Naive B cell (primary cell): ENCODE results near the gene CBLIF. TPM values are rescaled to one million over a fixed set of nuclear protein-coding genes. Genes with fewer than 3 reads are reported as not detected.
A peak's percentile ranks its signal among the peaks of the same experiment; 100 is the strongest.
"Not testable (repeated sequence)": the region's sequence is repeated elsewhere in the genome, so short reads cannot be mapped to it uniquely, and the experiment has no call there.

Source experiments
- ATAC-seq, 2 donors: fragments of 150-1000 bp; cut with Tn5 transposase; 2 replicates each; pipeline ENCODE4 v1.10.0; 2021; ENCODE audit warnings: low read depth in 2 of 2, mild to moderate bottlenecking in 2 of 2, moderate library complexity in 2 of 2
- DNase-seq: peaks from one replicate; pipeline ENCODE4 v3.0.0; 2022
- H3K27ac Mint-ChIP-seq, 6 donors: one replicate each; pipeline ENCODE4 v1.8.0; 2020 to 2022; ENCODE audit warnings: mild to moderate bottlenecking in 6 of 6, mixed read lengths in 6 of 6, moderate library complexity in 5 of 6, inconsistent platforms in 2 of 6
- H3K27me3 Mint-ChIP-seq, 3 donors: one replicate each; pipeline ENCODE4 v1.8.0; 2021 to 2022; ENCODE audit warnings: mixed read lengths in 3 of 3, mild to moderate bottlenecking in 1 of 3
- H3K36me3 Mint-ChIP-seq, 2 donors: one replicate each; pipeline ENCODE4 v1.8.0; 2020 to 2022; ENCODE audit warnings: mixed read lengths in 2 of 2, inconsistent platforms in 1 of 2, mild to moderate bottlenecking in 1 of 2
- H3K4me1 Mint-ChIP-seq, 3 donors: one replicate each; pipeline ENCODE4 v1.8.0; 2020 to 2022; ENCODE audit warnings: mixed read lengths in 3 of 3, inconsistent platforms in 1 of 3, mild to moderate bottlenecking in 1 of 3, moderate library complexity in 1 of 3
- H3K4me3 Mint-ChIP-seq, 8 donors: one replicate each; pipeline ENCODE4 v1.8.0; 2020 to 2022; ENCODE audit warnings: mild to moderate bottlenecking in 8 of 8, mixed read lengths in 8 of 8, moderate library complexity in 8 of 8, inconsistent platforms in 2 of 8
- H3K9me3 Mint-ChIP-seq, 7 donors: one replicate each; pipeline ENCODE4 v1.8.0; 2020 to 2022; ENCODE audit warnings: mixed read lengths in 7 of 7, mild to moderate bottlenecking in 5 of 7, inconsistent platforms in 2 of 7, moderate library complexity in 1 of 7
- polyA plus RNA-seq, 6 donors: library from polyadenylated mRNA; unstranded; fragments of 300-500 nt; fragmentation: Illumina TruSeq; gene quantifications; one replicate each; pipeline ENCODE4 v1.2.3, GENCODE V29; 2021; ENCODE audit warnings: low read depth in 6 of 6

CBLIF gene
- polyA plus RNA-seq, result not detected

DNA sequence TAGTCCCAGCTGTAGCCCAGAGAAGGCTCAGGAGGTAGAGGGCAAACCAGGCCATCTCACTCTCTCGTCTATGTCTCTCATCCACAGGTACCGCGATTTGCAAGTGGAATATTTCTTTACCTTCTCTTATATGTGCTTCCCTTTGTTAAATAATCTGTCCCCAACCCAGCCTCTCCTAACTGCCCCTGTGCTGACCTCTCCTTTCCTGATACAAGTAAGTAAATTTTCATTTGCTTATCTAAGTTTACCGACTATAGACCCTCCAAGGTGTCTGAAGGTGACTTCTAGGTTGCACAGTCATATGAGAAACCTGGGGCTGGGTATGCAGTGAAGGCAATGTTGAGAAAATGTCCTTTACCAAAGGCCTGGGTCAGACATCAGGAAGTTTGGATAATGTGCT, at the start of gene CBLIF:
Gene CBLIF (minus strand): TSS at position 101 of the 400 bp plus-strand sequence. CDS start 46 bp downstream, at position 55.
- no peak within 1 kb of the TSS for H3K4me3 Mint-ChIP-seq
- peaks cover 0 to 5% (median 1%) of the 10 kb centered on the region in 3 donors for H3K27me3 Mint-ChIP-seq
- H3K4me1 Mint-ChIP-seq, result no peaks in the 10 kb centered on the region
- peak within 1 kb of the TSS in 2 of 6 donors; percentile 4 to 33 for H3K27ac Mint-ChIP-seq
- peaks cover 0 to 4% of the 10 kb centered on the region in 2 donors for H3K36me3 Mint-ChIP-seq
- no peak for DNase-seq
- H3K9me3 Mint-ChIP-seq, result peaks cover 0 to 2% (median 0%) of the 10 kb centered on the region in 7 donors
- ATAC-seq, result no peak

- no peak for ATAC-seq
- Mint-ChIP-seq H3K27me3 (peaks cover 0 to 13% (median 9%) of the 10 kb centered on the region in 3 donors), H3K4me3 (no peak overlapping the region), H3K36me3 (peaks cover 7 to 8% of the 10 kb centered on the region in 2 donors), H3K4me1 (no peaks in the 10 kb centered on the region), H3K27ac (no peak overlapping the region), H3K9me3 (peaks cover 5 to 20% (median 12%) of the 10 kb centered on the region in 7 donors)
- no peak for DNase-seq
Measured at GRCh38 chr11:59894616-59895015, 49.3 kb upstream of the CBLIF start.

- ATAC-seq (no peak), DNase-seq (no peak)
- Mint-ChIP-seq H3K36me3 (peaks cover 20 to 21% of the 10 kb centered on the region in 2 donors), H3K9me3 (peaks cover 19 to 46% (median 34%) of the 10 kb centered on the region in 7 donors), H3K4me1 (no peaks in the 10 kb centered on the region), H3K27ac (no peak overlapping the region), H3K27me3 (peaks cover 9 to 16% (median 9%) of the 10 kb centered on the region in 3 donors), H3K4me3 (no peak overlapping the region)
Measured at GRCh38 chr11:59891781-59892181, 46.5 kb upstream of the CBLIF start.

- not testable (repeated sequence) for H3K27ac Mint-ChIP-seq, DNase-seq, H3K4me3 Mint-ChIP-seq, ATAC-seq, H3K4me1 Mint-ChIP-seq
- peaks cover 23 to 57% (median 42%) of the 10 kb centered on the region in 7 donors for H3K9me3 Mint-ChIP-seq
- peaks cover 20 to 21% of the 10 kb centered on the region in 2 donors for H3K36me3 Mint-ChIP-seq
- peaks cover 0 to 16% (median 0%) of the 10 kb centered on the region in 3 donors for H3K27me3 Mint-ChIP-seq
Measured at GRCh38 chr11:59887156-59887555, 41.9 kb upstream of the CBLIF start.

DNA sequence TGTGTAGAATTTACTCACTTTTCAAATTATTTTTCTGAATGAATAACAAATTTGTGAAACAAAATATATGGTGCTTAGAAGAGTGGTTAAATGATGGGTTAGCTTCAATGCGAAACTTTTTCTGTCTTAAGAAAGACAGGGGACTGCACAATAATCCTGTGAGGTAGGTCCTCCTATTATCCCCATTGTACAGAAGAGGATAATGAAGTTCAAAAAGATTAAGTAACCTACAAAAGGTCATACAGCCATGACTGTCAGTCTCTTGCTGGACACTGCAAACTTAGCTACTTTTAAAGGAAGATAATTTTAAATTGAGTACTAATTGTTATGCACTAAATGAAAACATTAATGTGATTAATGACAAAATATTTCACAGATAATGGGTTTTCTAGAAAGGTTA, 38.3 kb upstream of the CBLIF start:
- Mint-ChIP-seq H3K27me3 (peaks cover 0 to 6% (median 0%) of the 10 kb centered on the region in 3 donors), H3K27ac (no peak overlapping the region), H3K4me3 (no peak overlapping the region), H3K36me3 (peaks cover 2 to 4% of the 10 kb centered on the region in 2 donors), H3K9me3 (peaks cover 9 to 33% (median 22%) of the 10 kb centered on the region in 7 donors), H3K4me1 (no peaks in the 10 kb centered on the region)
- DNase-seq, result no peak
- no peak for ATAC-seq

DNA sequence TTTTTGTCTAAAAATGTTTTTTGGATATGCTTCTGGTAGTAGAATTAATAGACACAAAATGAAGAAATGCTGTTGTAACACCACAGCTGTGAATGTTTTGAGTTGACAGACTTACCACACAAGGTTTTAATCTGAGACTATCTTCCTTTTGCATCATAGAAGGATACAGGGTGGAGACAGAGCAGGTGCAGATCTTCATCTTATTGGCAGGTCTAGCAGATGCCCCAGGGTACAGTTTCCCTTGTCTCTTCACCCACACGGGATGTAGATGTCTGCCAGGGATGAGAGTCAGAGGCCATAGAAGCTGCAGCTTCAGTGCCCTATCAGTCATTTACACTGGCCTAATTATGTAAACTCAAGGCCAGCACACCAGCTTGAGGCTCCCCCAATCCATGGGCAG, 34.3 kb upstream of the CBLIF start:
- Mint-ChIP-seq H3K27ac (no peak overlapping the region), H3K4me1 (no peaks in the 10 kb centered on the region), H3K4me3 (no peak overlapping the region), H3K27me3 (peaks cover 0 to 12% (median 4%) of the 10 kb centered on the region in 3 donors), H3K36me3 (no peaks in the 10 kb centered on the region), H3K9me3 (no peaks in the 10 kb centered on the region)
- ATAC-seq (no peak), DNase-seq (no peak)

DNA sequence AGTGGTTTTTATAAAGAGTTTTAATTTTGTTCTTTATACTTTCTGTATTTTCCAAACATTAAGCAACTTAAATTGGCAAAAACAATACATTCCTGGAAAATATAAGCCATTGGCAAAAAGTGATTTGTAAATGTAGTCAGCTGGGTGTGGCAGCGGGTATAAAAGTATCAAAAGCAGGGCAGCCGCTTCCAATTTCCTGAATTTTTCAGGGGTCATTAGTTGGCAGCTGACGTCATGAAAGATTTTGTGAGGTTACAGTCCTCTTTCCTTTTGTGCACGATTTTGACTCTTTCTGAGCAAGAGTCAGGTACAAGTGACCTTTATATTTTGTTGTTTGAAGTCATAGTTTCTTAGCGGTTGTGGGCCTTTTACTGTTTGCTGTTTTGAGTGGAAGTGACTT, 33.3 kb upstream of the CBLIF start, which contains the start of gene OOSP3:
Gene OOSP3 (plus strand): TSS at position 208 of the 400 bp plus-strand sequence. CDS start 27 bp downstream, at position 235.
- Mint-ChIP-seq H3K4me1 (no peaks in the 10 kb centered on the region), H3K27me3 (peaks cover 0 to 12% (median 4%) of the 10 kb centered on the region in 3 donors), H3K9me3 (no peaks in the 10 kb centered on the region), H3K4me3 (no peak within 1 kb of the TSS), H3K36me3 (no peaks in the 10 kb centered on the region), H3K27ac (no peak within 1 kb of the TSS)
- no peak for ATAC-seq
- DNase-seq, result no peak

- H3K9me3 Mint-ChIP-seq, result no peaks in the 10 kb centered on the region
Measured at GRCh38 chr11:59877784-59878183, 32.5 kb upstream of the CBLIF start.

GRCh38 chr11:59877325-59877724, 32.0 kb upstream of the CBLIF start:
- no peak for DNase-seq
- H3K4me3 Mint-ChIP-seq, result no peak overlapping the region
- H3K4me1 Mint-ChIP-seq, result no peaks in the 10 kb centered on the region
- peaks cover 0 to 12% (median 4%) of the 10 kb centered on the region in 3 donors for H3K27me3 Mint-ChIP-seq
- H3K36me3 Mint-ChIP-seq, result no peaks in the 10 kb centered on the region
- H3K9me3 Mint-ChIP-seq, result no peaks in the 10 kb centered on the region
- H3K27ac Mint-ChIP-seq, result no peak overlapping the region
- no peak for ATAC-seq

More at GRCh38 chr11:59877784-59878183, 32.5 kb upstream of the CBLIF start:
- no peaks in the 10 kb centered on the region for H3K4me1 Mint-ChIP-seq
- H3K4me3 Mint-ChIP-seq, result no peak overlapping the region
- DNase-seq (no peak), ATAC-seq (no peak)
- no peaks in the 10 kb centered on the region for H3K36me3 Mint-ChIP-seq
- H3K27ac Mint-ChIP-seq, result no peak overlapping the region
- peaks cover 0 to 12% (median 4%) of the 10 kb centered on the region in 3 donors for H3K27me3 Mint-ChIP-seq

- Mint-ChIP-seq H3K9me3 (peaks cover under 1 to 13% (median 4%) of the 10 kb centered on the region in 7 donors), H3K4me3 (no peak overlapping the region), H3K4me1 (no peaks in the 10 kb centered on the region), H3K36me3 (peaks cover under 1 to 10% of the 10 kb centered on the region in 2 donors), H3K27ac (no peak overlapping the region), H3K27me3 (peaks cover 0 to 12% (median 4%) of the 10 kb centered on the region in 3 donors)
- ATAC-seq (no peak), DNase-seq (no peak)
Measured at GRCh38 chr11:59875856-59876519, 30.7 kb upstream of the CBLIF start.

GRCh38 chr11:59872076-59872475, 26.8 kb upstream of the CBLIF start:
- no peak for DNase-seq
- no peaks in the 10 kb centered on the region for H3K4me1 Mint-ChIP-seq
- no peak for ATAC-seq
- H3K4me3 Mint-ChIP-seq, result no peak overlapping the region
- H3K27me3 Mint-ChIP-seq, result peaks cover 6 to 11% (median 9%) of the 10 kb centered on the region in 3 donors
- H3K27ac Mint-ChIP-seq, result no peak overlapping the region
- H3K9me3 Mint-ChIP-seq, result peaks cover 1 to 25% (median 11%) of the 10 kb centered on the region in 7 donors
- H3K36me3 Mint-ChIP-seq, result peaks cover 7 to 10% of the 10 kb centered on the region in 2 donors

- ATAC-seq (no peak), DNase-seq (no peak)
- H3K27me3 Mint-ChIP-seq, result peaks cover 3 to 10% (median 7%) of the 10 kb centered on the region in 3 donors
- H3K9me3 Mint-ChIP-seq, result peaks cover 1 to 25% (median 12%) of the 10 kb centered on the region in 7 donors
- H3K4me3 Mint-ChIP-seq, result no peak overlapping the region
- no peak overlapping the region for H3K27ac Mint-ChIP-seq
- peaks cover 7 to 10% of the 10 kb centered on the region in 2 donors for H3K36me3 Mint-ChIP-seq
- no peaks in the 10 kb centered on the region for H3K4me1 Mint-ChIP-seq
Measured at GRCh38 chr11:59867946-59868345, 22.6 kb upstream of the CBLIF start.

DNA sequence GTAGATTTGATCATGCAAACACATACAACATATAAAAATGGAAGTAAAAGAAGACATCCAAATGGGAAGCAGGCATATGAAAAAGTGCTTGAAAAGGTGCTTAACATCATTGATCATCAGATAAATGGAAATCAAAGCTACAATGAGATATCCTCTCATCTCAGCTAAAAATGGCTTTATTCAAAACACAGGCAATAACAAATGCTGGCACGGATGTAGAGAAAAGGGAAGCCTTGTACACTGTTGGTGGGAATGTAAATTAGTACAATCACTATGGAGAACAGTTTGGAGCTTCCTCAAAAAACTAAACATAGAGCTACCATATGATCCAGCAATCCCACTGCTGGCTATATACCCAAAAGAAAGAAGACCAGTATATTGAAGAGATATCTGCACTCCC, 21.5 kb upstream of the CBLIF start:
- peaks cover 7% of the 10 kb centered on the region in 2 donors for H3K36me3 Mint-ChIP-seq
- DNase-seq, result no peak
- H3K4me3 Mint-ChIP-seq, result no peak overlapping the region
- ATAC-seq, result no peak
- H3K27ac Mint-ChIP-seq, result no peak overlapping the region
- H3K9me3 Mint-ChIP-seq, result peaks cover 1 to 21% (median 12%) of the 10 kb centered on the region in 7 donors
- H3K4me1 Mint-ChIP-seq, result peaks cover 0 to 3% (median 0%) of the 10 kb centered on the region in 3 donors
- peaks cover 3 to 10% (median 7%) of the 10 kb centered on the region in 3 donors for H3K27me3 Mint-ChIP-seq

- DNase-seq, result no peak
- Mint-ChIP-seq H3K4me1 (peaks cover 0 to 3% (median 0%) of the 10 kb centered on the region in 3 donors), H3K27me3 (peaks cover 3 to 10% (median 7%) of the 10 kb centered on the region in 3 donors), H3K9me3 (peaks cover 0 to 16% (median 8%) of the 10 kb centered on the region in 7 donors), H3K36me3 (peaks cover 2 to 7% of the 10 kb centered on the region in 2 donors), H3K4me3 (no peak within 1 kb of the TSS), H3K27ac (no peak within 1 kb of the TSS)
- no peak for ATAC-seq
Measured at GRCh38 chr11:59866397-59866796, 21.1 kb upstream of the CBLIF start, which contains the start of gene TCN1. Gene TCN1, minus strand, starts transcription at chr11:59866487. Its CDS starts 17 bp downstream, at chr11:59866470.
